GM20000 (cell line): ENCODE results near the gene LRP10.

Source experiments
- DNase-seq: peaks from one replicate; pipeline ENCODE4 v3.0.0; 2012; ENCODE audit warnings: low spot score
- CTCF ChIP-seq: IDR thresholded peaks from 2 replicates; pipeline ENCODE4 v1.5.1; 2012; ENCODE audit warnings: mild to moderate bottlenecking, control low read depth; ENCODE audit errors: extremely low read depth, missing control alignments

Gene LRP10

DNA sequence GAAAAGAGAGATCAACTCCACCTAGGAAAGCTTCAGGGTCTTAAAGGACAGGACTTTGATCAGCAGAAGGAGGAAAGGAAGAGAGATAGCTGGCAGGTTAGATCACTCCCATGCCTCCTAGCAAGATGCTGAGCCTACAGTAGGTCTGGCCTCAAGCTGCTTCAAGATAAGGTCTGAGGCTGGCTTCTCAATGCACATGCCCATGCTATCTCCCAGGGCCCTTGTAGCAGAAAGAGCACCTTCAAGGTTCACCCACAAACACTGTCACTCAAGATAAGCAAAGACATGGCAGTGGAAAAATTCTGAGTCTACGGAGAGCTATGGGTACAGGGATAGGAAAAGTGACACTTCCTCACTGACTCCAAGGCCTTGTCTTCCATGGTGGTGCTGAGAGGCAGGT is 25.8 kb downstream of the LRP10 start:
- DNase-seq, result no peak

GRCh38 chr14:22898302-22899090 is 27.0 kb downstream of the LRP10 start:
- no peak for DNase-seq
- TF ChIP-seq CTCF, result no peak

More for the DNA sequence above, 25.8 kb downstream of the LRP10 start:
- TF ChIP-seq CTCF, result no peak

- DNase-seq, result peak; percentile 64
- TF ChIP-seq CTCF, result peak; percentile 60
Measured at GRCh38 chr14:22900081-22900799, 28.7 kb downstream of the LRP10 start.

DNA sequence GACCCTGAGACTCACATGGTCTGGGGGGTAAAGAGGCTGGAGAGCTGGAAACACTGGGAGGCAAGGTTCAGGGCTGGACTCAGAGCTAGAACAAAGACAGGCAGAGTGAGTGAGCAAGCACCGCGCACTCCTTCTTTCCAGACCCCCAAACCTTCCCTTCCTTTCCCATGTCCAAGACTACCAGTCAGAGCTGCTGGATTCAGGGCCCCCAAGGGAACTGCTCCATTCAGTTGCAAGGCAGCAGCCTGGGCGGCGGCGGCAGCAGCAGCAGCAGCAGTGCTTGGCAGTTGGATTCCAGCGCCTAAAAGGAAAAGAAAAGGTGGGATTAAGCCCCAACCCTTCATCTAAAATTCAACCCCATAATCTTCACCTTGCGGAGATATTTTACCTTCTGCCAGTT is 30.3 kb downstream of the LRP10 start:
- no peak for DNase-seq

GRCh38 chr14:22903742-22904087 is 32.2 kb downstream of the LRP10 start:
- TF ChIP-seq CTCF, result no peak

More for the DNA sequence above, 30.3 kb downstream of the LRP10 start:
- TF ChIP-seq CTCF, result no peak

DNA sequence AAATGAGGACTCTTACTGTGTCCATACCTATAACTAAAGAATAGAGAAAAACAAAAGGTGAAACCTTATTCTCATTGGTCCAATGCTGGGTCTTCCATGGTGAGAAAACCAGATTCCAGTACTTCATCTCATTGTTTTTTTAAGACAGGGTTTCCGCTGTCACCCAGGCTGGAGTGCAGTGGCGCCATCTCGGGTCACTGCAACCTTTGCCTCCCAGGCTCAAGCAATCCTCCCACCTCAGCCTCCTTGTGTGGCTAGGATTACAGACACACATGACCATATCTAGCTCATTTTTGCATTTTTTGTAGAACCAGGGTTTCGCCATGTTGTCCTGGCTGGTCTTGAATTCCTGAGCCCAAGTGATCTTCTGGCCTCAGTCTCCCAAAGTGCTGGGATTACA is 34.1 kb downstream of the LRP10 start:
- no peak for TF ChIP-seq CTCF
- DNase-seq, result no peak

More at GRCh38 chr14:22903742-22904087, 32.2 kb downstream of the LRP10 start:
- no peak for DNase-seq

- TF ChIP-seq CTCF, result no peak
- no peak for DNase-seq
Measured at GRCh38 chr14:22906073-22906472, 34.5 kb downstream of the LRP10 start.
